KOPT-K1 (cell line): ENCODE results near the gene PRR11.
"Not testable (repeated sequence)": the region's sequence is repeated elsewhere in the genome, so short reads cannot be mapped to it uniquely, and the experiment has no call there.

Experiments used
- H3K27ac ChIP-seq: fragments of 200-600 bp; sonication (generic); 2 replicates; pipeline ENCODE4 v1.5.1; 2016; ENCODE audit warnings: antibody characterized with exemption, mild to moderate bottlenecking, low read depth, low read length; ENCODE audit not compliant: poor library complexity, severe bottlenecking
- H3K36me3 ChIP-seq: fragments of 200-600 bp; sonication (generic); 2 replicates; pipeline ENCODE4 v1.5.1; 2017; ENCODE audit warnings: antibody characterized with exemption, mild to moderate bottlenecking, low read length, moderate library complexity; ENCODE audit not compliant: insufficient read depth
- H3K9me3 ChIP-seq: fragments of 200-600 bp; sonication (generic); 2 replicates; pipeline ENCODE4 v1.5.1; 2017; ENCODE audit warnings: antibody characterized with exemption, low read length, mild to moderate bottlenecking; ENCODE audit not compliant: insufficient read depth, poor library complexity, severe bottlenecking

PRR11 gene

GRCh38 chr17:59220328-59221158 lies 65.0 kb downstream of the PRR11 start, which contains the start of gene GDPD1:
Gene GDPD1 (plus strand): TSS chr17:59220511. CDS start chr17:59220610, 99 bp downstream.
- Histone ChIP-seq H3K36me3 (peaks cover under 1% of the 10 kb centered on the region), H3K27ac (peak within 1 kb of the TSS; percentile 54), H3K9me3 (no peaks in the 10 kb centered on the region)

DNA sequence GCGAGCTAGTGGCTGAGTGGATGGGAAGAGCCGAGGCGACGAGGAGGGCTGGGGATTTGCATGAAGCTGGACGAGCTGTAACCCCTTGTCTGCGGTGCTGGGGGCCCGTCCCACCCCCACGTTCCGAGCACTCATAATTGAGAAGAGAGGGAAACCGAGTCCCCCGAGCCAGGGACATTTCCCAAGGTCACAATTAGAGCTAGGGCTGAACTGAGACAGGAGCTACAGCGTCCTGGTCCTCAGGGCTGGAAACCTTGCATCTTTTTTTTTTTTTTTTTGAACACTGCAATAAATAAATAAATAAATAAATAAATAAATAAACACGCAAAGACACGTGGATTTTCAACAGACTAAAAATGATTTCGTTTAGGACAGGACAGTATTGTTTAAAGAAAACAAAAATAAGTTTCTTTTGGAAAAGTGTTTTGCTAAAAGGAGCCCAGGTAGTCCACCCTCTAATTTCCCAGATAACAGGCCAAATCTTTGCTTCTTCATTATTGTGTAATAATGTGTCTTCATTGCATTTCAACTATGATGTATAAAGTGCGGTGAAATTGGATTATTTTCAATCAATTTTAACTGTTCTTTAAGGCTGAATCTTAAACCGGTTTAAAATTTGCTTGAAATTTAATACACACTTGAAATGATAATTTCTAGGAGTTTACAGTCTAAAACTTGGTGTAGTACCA lies 65.8 kb downstream of the PRR11 start:
- peak overlapping the region; percentile 54 for H3K27ac ChIP-seq
- H3K9me3 ChIP-seq, result no peaks in the 10 kb centered on the region
- no peaks in the 10 kb centered on the region for H3K36me3 ChIP-seq

DNA sequence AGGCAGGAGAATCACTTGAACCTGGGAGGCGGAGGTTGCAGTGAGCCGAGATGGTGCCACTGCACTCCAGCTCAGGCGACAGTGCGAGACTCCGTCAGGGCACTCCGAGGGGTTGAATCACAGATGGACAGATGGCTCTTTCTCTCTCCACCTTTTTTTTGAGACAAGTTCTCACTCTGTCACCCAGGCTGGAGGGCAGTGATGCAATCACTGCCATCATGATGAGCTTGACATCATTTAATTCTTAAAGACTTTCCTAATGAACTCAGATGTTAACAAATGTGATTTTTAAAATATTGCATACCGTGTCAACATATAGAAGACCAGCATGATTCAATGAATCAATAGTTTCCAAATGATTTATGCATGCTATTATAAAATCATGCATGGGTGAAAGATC lies 68.3 kb downstream of the PRR11 start:
- no peaks in the 10 kb centered on the region for H3K36me3 ChIP-seq
- H3K9me3 ChIP-seq, result no peaks in the 10 kb centered on the region
- H3K27ac ChIP-seq, result no peak overlapping the region

DNA sequence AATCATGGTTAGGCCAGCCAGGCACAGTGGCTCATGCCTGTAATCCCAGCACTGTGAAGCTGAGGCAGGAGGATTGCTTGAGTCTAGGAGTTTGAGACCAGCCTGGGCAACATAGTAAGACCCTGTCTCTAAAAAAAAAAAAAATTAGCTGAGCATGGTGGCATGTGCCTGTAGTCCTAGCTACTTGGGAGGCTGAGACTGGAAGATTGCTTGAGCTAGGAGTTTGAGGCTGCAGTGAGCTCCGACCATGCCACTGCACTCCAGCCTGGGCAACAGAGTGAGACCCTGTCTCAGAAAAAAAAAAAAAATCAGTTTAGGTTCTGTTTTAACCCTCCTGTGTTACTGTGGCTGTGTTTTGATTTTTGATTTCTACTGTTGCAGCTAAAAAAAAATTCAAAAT lies 73.0 kb downstream of the PRR11 start:
- H3K36me3 ChIP-seq, H3K27ac ChIP-seq, H3K9me3 ChIP-seq: not testable (repeated sequence)

DNA sequence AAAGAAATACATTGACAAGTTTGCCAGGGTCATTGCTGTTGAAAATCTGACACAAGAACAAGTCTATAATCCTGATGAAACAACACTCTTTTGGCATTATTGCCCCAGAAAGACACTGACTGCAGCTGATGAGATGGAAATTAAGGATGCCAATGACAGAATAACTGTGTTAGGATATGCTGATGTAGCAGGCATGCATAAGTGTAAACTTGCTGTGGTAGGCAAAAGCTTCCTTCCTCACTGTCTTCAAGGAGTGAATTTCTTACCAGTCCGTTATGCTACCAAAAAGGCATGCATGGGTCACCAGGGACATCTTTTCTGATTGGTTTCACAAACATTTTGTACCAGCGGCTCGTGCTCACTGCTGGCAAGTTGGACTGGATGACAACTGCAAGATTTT lies 75.2 kb downstream of the PRR11 start:
- Histone ChIP-seq H3K9me3 (no peaks in the 10 kb centered on the region), H3K36me3 (no peaks in the 10 kb centered on the region), H3K27ac (no peak overlapping the region)

DNA sequence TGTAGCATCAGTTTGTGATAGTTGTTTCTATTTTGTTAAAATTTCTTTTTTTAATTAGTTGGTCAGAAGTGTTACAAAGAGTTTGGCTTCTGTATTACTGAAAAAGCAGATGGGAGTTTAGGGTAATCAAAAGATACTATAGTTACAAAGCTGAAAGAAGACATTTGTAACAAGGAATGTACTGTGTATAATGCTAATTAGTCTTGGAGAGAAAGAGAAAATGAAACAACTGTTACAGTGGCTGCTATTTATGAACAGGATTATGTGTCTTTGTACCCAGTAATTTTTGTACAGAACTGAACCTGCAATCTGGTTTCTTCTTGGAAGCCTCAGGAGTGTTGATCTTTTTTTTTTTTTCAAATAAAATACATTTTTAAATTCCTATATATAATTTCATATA lies 79.1 kb downstream of the PRR11 start:
- no peaks in the 10 kb centered on the region for H3K36me3 ChIP-seq
- no peak overlapping the region for H3K27ac ChIP-seq
- no peaks in the 10 kb centered on the region for H3K9me3 ChIP-seq

GRCh38 chr17:59238906-59239305 lies 83.4 kb downstream of the PRR11 start:
- Histone ChIP-seq H3K9me3 (no peaks in the 10 kb centered on the region), H3K36me3 (no peaks in the 10 kb centered on the region), H3K27ac (no peak overlapping the region)

DNA sequence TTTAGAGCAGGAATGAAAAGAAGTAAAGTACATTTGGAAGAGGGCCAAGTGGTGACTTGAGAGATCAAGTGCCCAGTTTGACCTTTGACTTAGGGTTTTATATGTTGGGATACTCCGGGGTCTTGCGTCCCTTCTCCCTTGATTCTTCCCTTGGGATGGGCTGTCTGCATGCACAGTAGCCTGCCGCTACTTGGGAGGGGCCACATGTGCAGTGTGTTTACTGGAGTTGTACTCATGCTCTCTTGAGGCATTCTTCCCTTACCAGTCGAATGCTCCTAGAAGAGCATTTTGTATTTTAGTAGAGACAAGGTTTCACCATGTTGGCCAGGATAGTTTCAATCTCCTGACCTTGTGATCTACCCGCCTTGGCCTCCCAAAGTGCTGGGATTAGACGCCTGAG lies 88.5 kb downstream of the PRR11 start:
- no peak overlapping the region for H3K27ac ChIP-seq
- no peaks in the 10 kb centered on the region for H3K36me3 ChIP-seq
- no peaks in the 10 kb centered on the region for H3K9me3 ChIP-seq
